Transverse colon (tissue), 4 donors: ENCODE results near the gene CSNK1D. TPM values are rescaled to one million over a fixed set of nuclear protein-coding genes. Genes with fewer than 3 reads are reported as not detected.

Source experiments
- DNase-seq: peaks from one replicate; pipeline ENCODE4 v3.0.0-alpha.2; 2019
- H3K27ac ChIP-seq, 4 donors: fragments of 200-600 bp; sonication (generic); 2 replicates each; pipeline ENCODE4 v1.5.1; 2016 to 2018; ENCODE audit warnings: inconsistent platforms in 4 of 4
- H3K27me3 ChIP-seq: fragments of 200-600 bp; sonication (generic); 2 replicates; pipeline ENCODE4 v1.5.1; 2017; ENCODE audit warnings: inconsistent platforms
- H3K36me3 ChIP-seq, 4 donors: fragments of 200-600 bp; sonication (generic); 2 replicates each; pipeline ENCODE4 v1.5.1; 2017 to 2019; ENCODE audit warnings: inconsistent platforms in 4 of 4
- H3K4me1 ChIP-seq, 4 donors: fragments of 200-600 bp; sonication (generic); 2 replicates each; pipeline ENCODE4 v1.5.1; 2017 to 2020; ENCODE audit warnings: inconsistent platforms in 4 of 4
- H3K4me3 ChIP-seq, 4 donors: fragments of 200-600 bp; sonication (generic); 1 replicate in 1 of 4; 2 replicates in 3 of 4; pipeline versions ENCODE4 v1.5.1 to v1.6.1; 2017 to 2019; ENCODE audit warnings: inconsistent platforms in 4 of 4
- H3K9me3 ChIP-seq, 2 donors: fragments of 200-600 bp; sonication (generic); 2 replicates each; pipeline ENCODE4 v1.5.1; 2017 to 2019; ENCODE audit warnings: inconsistent platforms in 2 of 2
- CTCF ChIP-seq, 5 experiments: fragments of 200-600 bp in 3 of 5; fragments of 450-650 bp in 2 of 5; sonication (generic) in 3 of 5; IDR thresholded peaks; 1 replicate in 2 of 5; 2 replicates in 3 of 5; pipeline ENCODE4 v1.5.1; 2016 to 2017; ENCODE audit warnings: antibody characterized with exemption in 5 of 5, inconsistent platforms in 3 of 5, mild to moderate bottlenecking in 2 of 5, moderate library complexity in 1 of 5
- EP300 ChIP-seq: sonication (generic); formaldehyde crosslinking; IDR thresholded peaks from one replicate; pipeline ENCODE4 v1.6.1; 2017; ENCODE audit warnings: antibody characterized with exemption, low read depth
- POLR2A ChIP-seq: fragments of 450-650 bp; IDR thresholded peaks from one replicate; pipeline ENCODE4 v1.6.1; 2016; ENCODE audit warnings: antibody characterized with exemption, mild to moderate bottlenecking, moderate library complexity
- POLR2AphosphoS5 ChIP-seq, 3 donors: sonication (generic); formaldehyde crosslinking; IDR thresholded peaks; one replicate each; pipeline ENCODE4 v1.6.1; 2016; ENCODE audit warnings: antibody characterized with exemption in 3 of 3
- WGBS, 2 donors: methylation state at CpG; one replicate each; pipeline ENCODE4 v1.1.5; 2018; ENCODE audit warnings: low coverage in 1 of 2; 5-methylcytosine and 5-hydroxymethylcytosine counted together
- in situ Hi-C, 4 donors: fragments of 200-750 bp; cut with MboI; loops; one replicate each; pipeline versions ENCODE4 v1.15.0 to v1.15.1; 2017; ENCODE audit warnings: low sequenced_read_pairs in 3 of 4, low pct_ligation_motif_present in 1 of 4, low pct_unique_long_range_greater_than_20kb in 1 of 4
- intact Hi-C: fragments of 100-400 bp; cut with DNase I; formaldehyde crosslinking; loops from one replicate; pipeline ENCODE4 v1.15.1; 2023; ENCODE audit warnings: low total_unique reads
- total RNA-seq, 4 donors: library from RNA; depleted of rRNA; stranded (reverse); fragments of >200 nt; gene quantifications; one replicate each; pipeline ENCODE4 v1.1.0, GENCODE V29; 2016

Gene CSNK1D
- total RNA-seq, 4 donors from 2014 or later = 86.0 to 230 (median 148) TPM

- Histone ChIP-seq H3K36me3 (no peaks in the 10 kb centered on the region), H3K27ac (peak overlapping the region; percentile 73 to 81 (median 76)), H3K4me1 (peaks cover 11 to 15% (median 12%) of the 10 kb centered on the region in 4 donors), H3K27me3 (no peaks in the 10 kb centered on the region), H3K9me3 (no peaks in the 10 kb centered on the region), H3K4me3 (no peak overlapping the region)
- intact Hi-C loops = no loop called here
- WGBS, 2 donors = 75 to 85% methylated on average over 4 to 25 of the region's 25 CpGs
- TF ChIP-seq CTCF (IDR thresholded peaks at IDR 0.05) (no peak), POLR2AphosphoS5 (IDR thresholded peaks at IDR 0.05) (no peak), EP300 (no peak), POLR2A (no peak)
- in situ Hi-C loops = loop anchor here in 1 of 4 donors (10.0 kb wide), 1 partner anchor 120 kb away; no protein-coding TSS in a partner anchor
- no peak for DNase-seq
These were observed 68.4 kb downstream of the CSNK1D start for GRCh38 chr17:82204831-82205719.

GRCh38 chr17:82203920-82204319 lies 69.6 kb downstream of the CSNK1D start:
- Histone ChIP-seq H3K4me3 (no peak overlapping the region), H3K27me3 (no peaks in the 10 kb centered on the region), H3K4me1 (peaks cover 11 to 15% (median 12%) of the 10 kb centered on the region in 4 donors), H3K9me3 (no peaks in the 10 kb centered on the region), H3K27ac (no peak overlapping the region), H3K36me3 (no peaks in the 10 kb centered on the region)
- intact Hi-C loops (no loop called here), in situ Hi-C loops (loop anchor here in 1 of 4 donors (10.0 kb wide), 1 partner anchor 121 kb away; no protein-coding TSS in a partner anchor)
- DNase-seq = no peak
- TF ChIP-seq CTCF (IDR thresholded peaks at IDR 0.05) = no peak
- TF ChIP-seq EP300 = no peak
- no peak for TF ChIP-seq POLR2A
- no peak for TF ChIP-seq POLR2AphosphoS5 (IDR thresholded peaks at IDR 0.05)
- 89 to 98% methylated on average over 11 to 19 of the region's 19 CpGs for WGBS, 2 donors

GRCh38 chr17:82202981-82203380 lies 70.5 kb downstream of the CSNK1D start:
- intact Hi-C loops = no loop called here

More at GRCh38 chr17:82202981-82203380, 70.5 kb downstream of the CSNK1D start:
- H3K27ac ChIP-seq = no peak overlapping the region
- TF ChIP-seq POLR2A = no peak
- no peak for TF ChIP-seq POLR2AphosphoS5 (IDR thresholded peaks at IDR 0.05)
- no peak for TF ChIP-seq EP300
- TF ChIP-seq CTCF (IDR thresholded peaks at IDR 0.05) = no peak
- no peaks in the 10 kb centered on the region for H3K36me3 ChIP-seq
- H3K9me3 ChIP-seq = no peaks in the 10 kb centered on the region
- in situ Hi-C loops = loop anchor here in 1 of 4 donors (10.0 kb wide), 1 partner anchor 122 kb away; no protein-coding TSS in a partner anchor
- 80 to 82% methylated on average over 8 to 10 of the region's 10 CpGs for WGBS, 2 donors
- DNase-seq = no peak
- H3K4me1 ChIP-seq = peaks cover 11 to 20% (median 12%) of the 10 kb centered on the region in 4 donors
- H3K27me3 ChIP-seq = no peaks in the 10 kb centered on the region
- H3K4me3 ChIP-seq = no peak overlapping the region
